GM18517 (cell line): ENCODE measurements around the gene SPINK5.

Experiments used
- ATAC-seq: cut with Tn5 transposase; IDR thresholded peaks from one replicate; pipeline ENCODE4 v1.9.1; 2021; ENCODE audit warnings: mild to moderate bottlenecking, moderate library complexity; ENCODE audit not compliant: unreplicated experiment

Gene SPINK5

DNA sequence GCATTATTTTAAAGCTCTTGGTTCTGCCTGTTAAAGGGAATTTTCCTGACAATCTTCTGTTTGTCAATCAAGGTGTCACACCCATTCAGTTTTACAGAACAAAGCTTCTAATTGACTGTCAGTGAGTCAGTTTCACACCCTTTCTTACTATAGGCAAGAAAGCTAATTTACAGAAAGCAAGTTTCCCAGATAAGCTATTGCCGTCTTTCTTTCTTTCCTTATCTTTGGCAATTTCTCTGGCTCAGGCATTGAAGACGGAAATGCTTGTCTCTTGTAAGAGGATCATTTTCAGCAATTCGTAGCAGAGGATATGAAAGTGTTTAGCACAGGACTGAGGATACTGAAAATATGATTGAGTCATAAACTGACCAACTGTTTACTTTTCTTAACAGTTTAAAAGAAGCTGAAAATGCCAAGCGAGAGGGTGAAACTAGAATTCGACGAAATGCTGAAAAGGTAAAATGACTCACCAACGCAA lies 27.0 kb downstream of the SPINK5 start:
- ATAC-seq: no peak

DNA sequence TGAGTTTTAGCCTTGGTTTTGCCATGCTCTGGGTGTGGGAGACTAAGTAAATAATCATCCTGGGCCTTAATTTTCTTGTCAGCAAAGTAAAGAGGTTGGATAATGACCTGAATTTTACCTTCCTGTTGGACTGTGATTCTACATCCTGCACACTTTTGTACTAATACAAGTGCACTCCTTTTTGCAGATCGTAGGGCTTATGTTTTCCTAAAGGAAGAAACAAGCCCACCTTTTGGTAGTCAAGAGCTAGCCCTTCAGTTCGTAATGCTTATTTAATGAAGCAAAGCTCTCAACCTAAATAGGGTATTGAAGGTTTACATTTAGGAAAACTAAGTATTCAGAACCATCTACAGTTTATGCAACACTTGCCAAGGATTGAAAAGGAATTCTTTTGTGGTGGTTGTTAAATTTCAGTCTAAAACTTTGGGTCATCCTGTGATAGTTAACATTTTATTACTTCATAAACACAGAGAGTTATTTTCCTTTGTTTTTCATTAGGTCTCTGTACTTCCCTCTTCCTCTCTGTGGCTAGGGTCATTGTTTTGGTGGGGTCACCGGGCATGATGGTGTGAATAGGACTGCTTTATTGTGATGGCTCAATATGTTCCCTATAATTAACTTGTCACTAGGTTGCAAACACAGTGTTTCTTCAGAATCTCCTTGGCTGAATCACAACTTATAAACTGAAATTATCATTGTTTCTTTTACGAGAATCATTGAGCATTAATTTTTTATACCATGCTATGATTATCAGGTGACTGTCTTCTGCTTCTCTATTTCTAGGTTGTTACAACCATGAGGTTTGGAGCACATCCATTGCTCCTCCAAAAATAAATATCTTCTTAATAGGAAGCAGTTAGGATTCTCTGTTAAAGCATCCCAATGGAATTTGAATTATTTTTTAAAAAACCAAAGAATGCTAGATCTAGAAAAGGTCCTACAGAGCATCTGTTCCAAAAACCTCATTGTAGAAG lies 28.5 kb downstream of the SPINK5 start:
- ATAC-seq: no peak

DNA sequence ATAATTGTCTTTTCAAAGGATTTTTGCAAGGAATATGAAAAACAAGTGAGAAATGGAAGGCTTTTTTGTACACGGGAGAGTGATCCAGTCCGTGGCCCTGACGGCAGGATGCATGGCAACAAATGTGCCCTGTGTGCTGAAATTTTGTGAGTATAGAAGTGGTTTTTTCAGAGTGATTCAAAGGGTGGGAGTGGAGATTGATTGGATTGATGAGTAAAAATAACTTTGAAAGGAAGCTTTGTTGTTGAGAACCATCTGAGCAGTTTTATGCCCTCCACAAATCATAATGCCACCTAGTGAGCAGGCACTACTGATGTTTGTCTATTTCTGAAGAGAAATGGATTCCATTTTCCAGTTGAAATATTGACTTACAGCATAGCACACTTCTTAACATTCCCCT lies 30.6 kb downstream of the SPINK5 start:
- ATAC-seq: no peak

DNA sequence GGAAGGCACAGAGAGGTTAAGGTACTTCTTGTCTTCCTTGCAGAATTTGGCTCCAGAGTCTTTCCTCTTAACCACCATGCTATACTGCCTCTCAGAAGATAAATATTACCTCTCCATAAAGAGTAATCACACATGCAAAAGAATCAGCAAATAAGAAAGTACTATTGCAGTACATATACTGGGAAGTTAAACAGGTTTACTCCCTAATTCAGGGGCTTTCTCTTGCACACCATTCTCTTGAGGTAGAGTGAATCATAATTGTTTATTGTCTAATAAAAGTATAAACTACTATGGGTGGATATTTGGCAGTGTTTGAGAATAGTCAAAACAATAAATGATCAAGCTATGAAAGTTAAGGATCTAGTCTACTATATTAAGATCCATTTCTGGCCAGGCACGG lies 40.4 kb downstream of the SPINK5 start:
- ATAC-seq: no peak

DNA sequence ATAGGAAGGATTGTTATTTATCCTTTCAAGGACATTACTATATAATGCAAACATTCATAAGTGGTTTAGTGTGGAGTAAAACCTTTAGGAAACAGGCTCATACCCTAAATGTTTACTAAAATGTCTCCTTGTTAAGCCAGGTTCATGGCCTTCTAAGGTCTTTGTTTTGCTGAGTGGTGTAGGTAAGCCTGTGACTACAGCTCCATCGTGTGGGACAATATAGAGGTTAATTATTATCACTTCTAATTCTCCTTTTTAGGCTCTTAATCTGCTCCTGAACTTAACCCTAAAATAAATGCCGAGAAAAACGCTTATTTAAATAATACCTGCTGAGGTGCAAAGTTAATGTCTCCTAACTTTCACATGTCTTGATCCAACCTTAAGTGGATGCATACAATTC lies 43.8 kb downstream of the SPINK5 start:
- ATAC-seq: no peak

DNA sequence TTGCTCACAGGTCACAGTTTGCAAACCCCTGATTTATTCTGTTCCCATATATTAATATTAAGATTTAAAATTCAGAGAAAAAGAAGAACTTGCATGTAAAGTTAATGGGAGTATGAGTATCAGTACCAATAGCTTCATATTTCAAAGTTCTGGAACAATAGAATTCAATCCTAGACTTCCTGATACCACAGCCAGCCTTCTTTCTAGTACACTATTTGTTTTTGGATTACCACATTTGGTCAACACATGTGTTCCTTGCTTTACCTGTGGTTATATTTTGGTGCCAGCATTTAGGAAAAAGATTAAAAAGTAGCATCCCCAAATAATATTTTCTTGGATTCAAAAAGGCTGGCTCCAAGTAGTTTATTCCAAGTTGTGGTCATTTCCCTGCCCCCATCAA lies 49.5 kb downstream of the SPINK5 start:
- ATAC-seq: no peak

DNA sequence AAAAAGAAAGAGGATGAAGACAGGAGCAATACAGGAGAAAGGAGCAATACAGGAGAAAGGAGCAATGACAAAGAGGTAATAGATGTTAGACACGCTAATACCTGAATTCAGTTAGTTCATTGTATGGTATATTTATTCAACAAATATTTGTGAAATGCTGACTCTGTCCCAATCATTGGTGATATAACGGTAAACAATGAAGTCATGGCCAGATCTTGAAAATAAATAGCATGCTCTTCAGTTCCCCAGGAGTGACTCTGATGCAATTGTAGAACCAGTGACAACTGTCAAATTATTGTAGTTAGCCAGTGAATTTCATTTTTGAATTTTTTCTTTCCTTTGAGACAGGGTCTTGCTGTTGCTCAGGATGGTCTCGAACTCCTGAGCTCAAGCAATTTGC lies 56.5 kb downstream of the SPINK5 start:
- ATAC-seq: no peak

DNA sequence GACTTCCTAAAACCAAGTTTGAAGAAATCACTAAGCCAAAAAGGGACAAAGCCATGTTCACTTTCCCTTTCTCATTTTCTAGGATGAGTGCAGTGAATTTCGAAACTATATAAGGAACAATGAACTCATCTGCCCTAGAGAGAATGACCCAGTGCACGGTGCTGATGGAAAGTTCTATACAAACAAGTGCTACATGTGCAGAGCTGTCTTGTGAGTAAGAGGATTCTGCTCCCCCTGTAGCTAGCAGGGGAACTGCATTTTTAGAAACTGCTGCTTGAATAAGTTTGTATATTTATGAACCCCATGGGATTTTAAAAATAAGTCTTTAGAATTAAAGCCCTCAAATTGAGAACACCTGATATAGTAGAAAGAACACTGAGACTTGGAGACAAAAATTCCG lies 61.9 kb downstream of the SPINK5 start:
- no peak for ATAC-seq

DNA sequence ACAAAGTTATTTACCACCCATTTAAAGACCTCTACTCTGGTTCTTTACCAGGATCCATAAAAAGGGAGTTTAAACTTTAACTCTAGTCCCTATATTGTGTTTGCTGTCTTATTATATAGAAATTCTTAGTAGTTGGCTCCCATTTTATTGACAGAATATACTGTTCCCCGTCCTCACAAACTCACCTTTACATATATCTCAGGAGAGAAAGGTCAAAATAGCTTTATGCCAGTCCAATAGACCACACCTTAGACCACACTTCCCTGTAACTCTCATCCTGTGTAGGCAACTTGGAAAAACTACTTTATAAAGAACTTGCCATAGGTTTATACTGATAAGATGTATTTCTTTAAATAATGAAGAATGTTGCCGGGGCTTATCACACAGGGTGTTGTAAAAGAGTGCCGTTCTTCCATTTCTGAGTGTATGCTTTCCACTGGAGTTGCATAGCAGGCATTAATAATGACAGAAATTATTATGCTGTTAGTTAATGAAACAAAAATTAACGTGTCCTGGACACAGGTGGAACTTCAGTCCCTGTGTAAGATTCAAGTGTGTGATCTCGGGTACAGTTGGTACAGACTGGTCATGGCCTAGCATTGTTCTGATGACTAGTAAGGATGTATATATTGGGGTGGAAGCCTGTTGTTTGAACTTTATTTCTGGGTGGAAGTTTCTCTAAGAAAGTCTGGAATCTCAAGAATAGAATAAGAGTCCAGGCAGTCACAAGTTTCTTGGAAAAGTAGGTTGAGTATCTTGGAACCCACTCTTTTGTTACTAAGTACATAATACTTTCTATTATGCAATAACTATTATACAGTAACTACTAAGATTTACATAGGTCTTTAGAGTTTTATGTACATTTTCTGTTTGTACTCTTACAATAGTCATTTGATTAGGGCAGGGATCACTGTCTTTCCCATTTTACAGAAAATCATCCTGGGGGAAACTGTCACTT lies 71.6 kb downstream of the SPINK5 start:
- ATAC-seq: no peak

DNA sequence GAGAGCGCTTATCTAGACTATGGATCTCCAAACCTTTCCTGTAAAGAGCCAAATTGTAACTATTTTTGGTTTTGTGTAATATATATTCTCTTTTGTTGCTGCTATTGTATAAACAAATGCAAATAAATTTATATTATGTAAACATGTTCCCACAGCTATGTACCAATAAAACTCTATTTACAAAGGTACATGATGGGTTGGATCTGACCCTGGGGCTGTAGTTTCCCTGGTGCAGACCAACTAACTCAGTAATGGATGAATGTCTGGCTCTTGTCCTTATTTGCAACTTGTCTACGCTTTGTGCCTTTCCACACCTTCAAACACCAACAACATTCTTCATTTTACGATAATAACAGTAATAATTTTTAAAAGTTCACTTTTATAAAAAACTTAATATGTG lies 77.1 kb downstream of the SPINK5 start:
- no peak for ATAC-seq

DNA sequence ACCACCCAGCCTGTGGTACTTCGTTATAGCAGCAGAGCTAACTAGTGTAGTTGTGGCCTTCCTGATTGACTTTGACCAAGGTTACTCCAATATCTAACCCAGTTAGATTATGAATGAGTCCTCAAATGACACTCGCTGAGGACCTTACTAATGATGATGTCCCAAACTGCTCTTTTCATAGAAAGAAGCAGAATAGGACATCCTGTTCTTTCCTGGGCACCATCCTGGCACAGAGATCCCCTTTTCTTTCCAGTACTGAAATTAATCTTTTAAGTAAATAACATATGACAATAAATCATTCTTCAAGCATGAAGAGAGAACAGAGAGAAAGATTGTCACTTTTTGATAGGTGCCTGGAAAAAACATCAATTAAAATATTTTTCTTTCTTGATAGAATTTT lies 77.9 kb downstream of the SPINK5 start:
- ATAC-seq: no peak

DNA sequence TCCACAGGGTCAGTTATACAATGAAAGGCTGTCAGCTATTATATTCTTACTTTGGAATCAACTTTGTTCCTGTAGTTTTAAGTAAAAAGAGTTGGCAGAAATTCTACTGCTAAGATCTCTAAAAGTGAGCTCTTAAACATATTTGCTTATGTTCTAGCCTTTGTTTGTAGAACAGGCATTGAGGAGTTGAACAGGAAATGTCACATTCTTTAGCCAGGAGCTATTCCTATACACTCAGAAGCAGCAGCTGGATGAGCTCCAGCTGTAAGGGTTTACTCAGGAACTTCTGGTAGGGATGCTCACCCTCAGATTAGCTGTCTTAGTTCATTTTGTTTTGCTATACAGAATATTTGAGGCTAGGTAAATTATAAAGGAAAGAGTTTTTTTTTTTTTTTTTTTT lies 82.1 kb downstream of the SPINK5 start:
- no peak for ATAC-seq

DNA sequence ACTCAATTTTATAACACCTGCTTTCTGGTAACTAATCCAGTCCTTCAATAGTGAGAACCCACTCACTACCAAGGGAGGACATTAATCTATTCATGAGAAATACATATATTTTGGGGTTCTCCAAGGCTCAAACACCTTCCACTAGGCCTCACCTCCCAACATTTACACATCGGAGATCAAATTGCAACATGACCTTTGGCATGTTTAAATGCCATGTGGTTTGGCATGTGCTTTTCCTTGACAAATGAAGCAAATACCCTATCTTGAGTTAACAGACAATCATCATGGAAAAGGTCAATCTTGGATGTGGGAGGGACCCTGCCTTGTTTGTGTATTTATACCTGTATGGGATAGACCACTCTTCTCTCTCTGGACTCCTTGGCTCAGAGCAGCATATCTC lies 82.7 kb downstream of the SPINK5 start:
- ATAC-seq: no peak

DNA sequence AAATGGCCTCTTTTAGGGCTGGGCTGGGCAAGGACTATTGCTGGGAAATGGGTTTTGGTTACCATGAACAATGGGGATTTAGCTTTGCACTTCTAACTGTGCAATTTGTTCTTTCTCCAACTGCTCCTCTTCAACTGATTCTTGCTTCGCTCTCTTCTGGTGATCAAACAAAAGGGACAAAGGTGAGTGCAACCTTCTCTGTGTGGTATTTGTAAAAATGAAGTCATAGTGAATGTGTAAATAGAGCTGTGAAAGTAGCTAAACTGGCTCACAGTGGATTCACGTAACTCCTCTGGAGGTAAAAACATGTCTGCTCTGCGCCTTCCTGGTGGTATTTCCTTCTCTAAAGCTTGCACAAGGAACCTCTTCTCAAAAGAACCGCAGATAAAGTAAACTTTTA lies 83.6 kb downstream of the SPINK5 start:
- ATAC-seq: no peak

DNA sequence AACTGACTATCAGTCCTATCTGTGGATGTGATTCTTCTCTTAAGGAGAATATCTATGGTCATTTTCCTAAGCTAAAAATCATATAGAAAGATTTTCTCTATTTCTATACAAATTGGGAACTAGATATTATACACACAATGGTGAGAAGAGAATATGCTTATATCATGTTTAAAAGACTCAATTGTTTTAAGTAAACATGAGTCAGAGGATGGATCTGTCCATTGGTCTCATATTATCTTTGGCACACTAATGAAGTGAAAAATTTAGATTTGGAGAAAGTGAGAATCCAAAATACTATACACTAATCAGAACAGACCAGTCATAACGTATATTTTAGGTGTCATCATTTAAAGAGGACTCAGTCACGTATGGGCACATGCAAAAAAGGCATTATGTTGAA lies 88.1 kb downstream of the SPINK5 start:
- ATAC-seq: no peak

DNA sequence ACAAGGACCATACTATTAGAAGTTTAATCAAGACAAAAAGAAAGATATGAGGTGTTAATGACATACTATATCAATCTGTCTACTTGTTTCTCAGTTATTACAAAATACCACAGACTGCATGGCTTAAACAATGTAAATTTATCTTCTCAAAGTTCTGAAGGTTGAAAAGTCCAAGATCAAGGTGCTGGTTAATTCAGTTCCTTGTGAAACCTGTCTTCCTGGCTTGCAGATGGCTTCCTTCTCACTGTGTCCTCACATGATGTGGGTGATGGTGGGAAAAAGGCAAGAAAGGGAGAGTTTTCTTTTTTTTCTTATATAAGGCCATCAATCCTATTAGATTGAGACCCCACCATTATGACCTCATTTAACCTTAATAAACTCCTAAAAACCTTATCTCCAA lies 89.0 kb downstream of the SPINK5 start:
- ATAC-seq: no peak

DNA sequence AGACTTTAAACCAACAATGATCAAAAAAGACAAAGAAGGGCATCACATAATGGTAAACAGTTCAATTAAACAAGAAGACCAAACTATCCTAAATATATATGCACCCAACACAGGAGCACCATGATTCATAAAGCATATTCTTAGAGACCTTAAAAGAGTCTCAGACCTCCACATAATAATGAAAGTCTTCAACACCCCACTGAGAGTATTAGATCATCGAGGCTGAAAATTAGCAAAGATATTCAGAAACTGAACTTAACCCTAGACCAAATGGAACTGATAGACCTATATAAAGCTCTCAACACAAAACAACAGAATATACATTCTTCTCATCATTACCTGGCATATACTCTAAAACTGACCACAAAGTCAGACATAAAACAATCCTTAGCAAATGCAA lies 92.8 kb downstream of the SPINK5 start:
- ATAC-seq: no peak

DNA sequence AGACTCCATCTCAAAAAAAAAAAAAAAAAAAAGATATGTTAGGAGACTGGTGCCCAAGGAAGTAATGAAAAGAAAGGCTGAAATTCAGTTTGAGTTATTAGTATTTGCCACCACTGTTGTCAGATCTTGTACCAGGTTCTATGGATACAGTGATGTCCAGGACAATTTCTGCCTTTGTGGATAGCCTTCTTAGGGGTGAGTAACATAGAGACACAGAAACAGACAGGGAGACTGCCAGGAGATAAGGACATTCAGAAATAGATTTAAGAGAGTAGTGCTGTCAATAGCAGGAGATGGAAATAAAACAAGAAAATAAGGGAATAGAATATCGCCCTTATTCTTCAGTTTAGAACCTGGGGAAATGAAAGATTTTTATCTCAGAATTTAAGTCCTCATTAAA lies 98.3 kb downstream of the SPINK5 start:
- ATAC-seq: no peak

DNA sequence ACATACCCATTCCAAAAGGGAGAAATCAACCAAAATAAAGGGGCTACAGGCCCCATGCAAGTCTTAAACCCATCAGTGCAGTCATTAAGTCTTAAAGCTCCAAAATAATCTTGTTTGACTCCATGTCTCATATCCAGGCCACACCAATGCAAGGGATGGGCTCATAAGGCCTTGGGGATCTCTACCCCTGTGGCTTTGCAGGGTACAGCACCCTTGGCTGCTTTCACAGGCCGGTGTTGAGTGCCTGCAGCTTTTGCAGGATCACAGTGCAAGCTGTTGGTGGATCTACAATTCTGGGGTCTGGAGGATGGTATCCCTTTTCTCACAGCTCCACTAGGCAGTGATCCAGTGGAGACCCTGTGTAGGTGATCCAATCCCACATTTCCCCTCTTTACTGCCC lies 99.6 kb downstream of the SPINK5 start:
- ATAC-seq: no peak

DNA sequence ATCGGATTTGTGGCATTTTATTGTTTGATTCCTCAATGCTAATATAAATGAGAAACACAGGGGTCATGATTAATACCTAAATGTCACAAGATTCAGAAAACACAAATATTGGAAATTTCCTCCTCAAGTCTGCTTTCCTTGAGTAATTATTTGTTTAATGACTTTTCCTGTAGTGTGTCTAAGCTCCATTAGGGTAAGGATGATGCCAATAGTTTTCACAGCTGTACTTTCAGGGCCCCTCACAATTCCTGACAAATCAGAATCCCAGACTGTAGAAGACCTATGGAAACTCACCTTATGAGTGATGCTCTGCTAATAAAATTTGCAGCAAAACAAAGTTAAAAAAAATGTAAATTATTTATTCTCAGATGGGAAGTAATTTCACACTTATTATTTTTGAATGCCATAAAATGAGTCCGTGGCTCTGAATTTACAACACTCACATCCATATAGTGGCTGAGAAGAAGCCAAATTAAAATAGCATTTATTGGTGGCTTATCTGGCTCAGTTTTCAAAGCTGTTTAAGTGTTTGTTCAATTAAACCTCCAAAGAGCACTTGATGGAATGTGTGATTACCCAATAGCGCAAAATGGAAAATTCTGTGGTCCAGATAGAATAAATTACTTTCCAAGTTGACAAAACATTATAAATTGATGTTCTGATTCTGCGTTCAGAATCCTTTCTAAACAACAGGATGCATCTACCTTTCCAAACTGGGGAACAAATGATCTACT lies 102.9 kb downstream of the SPINK5 start:
- no peak for ATAC-seq

DNA sequence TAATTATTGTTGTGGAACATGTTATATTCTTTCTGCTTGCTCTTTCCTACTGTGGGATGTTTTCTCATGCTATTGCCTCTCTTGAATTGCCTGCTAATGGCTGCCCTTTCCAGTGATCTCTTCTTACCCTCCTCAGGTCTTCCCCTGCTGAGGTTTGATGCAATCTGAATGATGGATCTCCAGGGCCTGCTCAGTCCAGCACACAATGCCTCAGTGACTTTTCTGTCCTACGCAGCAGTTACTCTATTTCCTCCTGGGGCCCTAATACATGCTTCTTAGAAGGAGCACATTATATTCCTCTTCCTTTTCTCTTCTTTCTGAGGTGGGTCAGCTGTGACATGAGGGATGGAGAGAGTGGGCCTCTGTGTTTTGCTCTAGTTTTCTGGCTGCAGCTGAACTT lies 104.5 kb downstream of the SPINK5 start, which contains the start of gene SPINK14:
SPINK14 (plus strand) TSS at position 301 of the 400 bp plus-strand sequence. CDS start 1,187 bp downstream, outside the sequence.
- ATAC-seq: no peak
